CD4-positive, alpha-beta memory T cell (primary cell): ENCODE data around the gene ZGRF1. TPM values are rescaled to one million over a fixed set of nuclear protein-coding genes. Genes with fewer than 3 reads are reported as not detected.
"Not testable (repeated sequence)": the region's sequence is repeated elsewhere in the genome, so short reads cannot be mapped to it uniquely, and the experiment has no call there.

Source experiments
- CTCF ChIA-PET: fragments of 350-600 bp; sonication (Branson Sonifier 250); formaldehyde crosslinking; loops from one replicate; lab custom pipeline; 2021; ENCODE audit warnings: inconsistent platforms; ENCODE audit not compliant: partially characterized antibody; lab: Charles Lee
- POLR2A ChIA-PET: fragments of 350-600 bp; sonication (Branson Sonifier 250); formaldehyde crosslinking; loops from one replicate; lab custom pipeline; 2021; ENCODE audit not compliant: partially characterized antibody; lab: Charles Lee
- DNase-seq, 5 donors: peaks; one replicate each; pipeline versions ENCODE4 v3.0.0 to v3.0.0-alpha.2; 2020 to 2022; ENCODE audit warnings: mixed read lengths in 1 of 5
- H3K27ac ChIP-seq: one replicate; pipeline ENCODE4 v1.7.0; 2013; ENCODE audit warnings: low read depth, low read length
- H3K27me3 ChIP-seq: 2 replicates; pipeline ENCODE4 v1.7.0; 2013; ENCODE audit warnings: mild to moderate bottlenecking, low read length, moderate library complexity; ENCODE audit not compliant: insufficient read depth
- H3K36me3 ChIP-seq: 2 replicates; pipeline ENCODE4 v1.7.0; 2013; ENCODE audit warnings: mild to moderate bottlenecking, low read length, moderate library complexity; ENCODE audit not compliant: insufficient read depth
- H3K4me1 ChIP-seq: 2 replicates; pipeline ENCODE4 v1.7.0; 2013; ENCODE audit warnings: mild to moderate bottlenecking, low read length, moderate library complexity; ENCODE audit not compliant: insufficient read depth
- H3K4me3 ChIP-seq, 2 donors: one replicate each; pipeline ENCODE4 v1.7.0; 2013; ENCODE audit warnings: low read length in 2 of 2, mild to moderate bottlenecking in 1 of 2
- H3K9me3 ChIP-seq, 2 donors: one replicate each; pipeline ENCODE4 v1.7.0; 2013; ENCODE audit warnings: low read length in 2 of 2, control low read depth in 1 of 2; ENCODE audit not compliant: control insufficient read depth in 1 of 2
- H3K27ac Mint-ChIP-seq, 7 donors: one replicate each; pipeline ENCODE4 v1.8.0; 2020 to 2021; ENCODE audit warnings: mixed read lengths in 7 of 7, mild to moderate bottlenecking in 6 of 7, inconsistent platforms in 3 of 7, moderate library complexity in 3 of 7
- H3K27me3 Mint-ChIP-seq, 2 donors: one replicate each; pipeline ENCODE4 v1.8.0; 2020 to 2021; ENCODE audit warnings: mixed read lengths in 2 of 2
- H3K36me3 Mint-ChIP-seq, 2 donors: one replicate each; pipeline ENCODE4 v1.8.0; 2020 to 2021; ENCODE audit warnings: mixed read lengths in 2 of 2, inconsistent platforms in 1 of 2, mild to moderate bottlenecking in 1 of 2
- H3K4me1 Mint-ChIP-seq, 4 donors: one replicate each; pipeline ENCODE4 v1.8.0; 2020 to 2021; ENCODE audit warnings: mixed read lengths in 4 of 4, mild to moderate bottlenecking in 1 of 4
- H3K4me3 Mint-ChIP-seq, 8 donors: one replicate each; pipeline ENCODE4 v1.8.0; 2020 to 2021; ENCODE audit warnings: mixed read lengths in 8 of 8, mild to moderate bottlenecking in 7 of 8, moderate library complexity in 6 of 8, inconsistent platforms in 3 of 8
- H3K9me3 Mint-ChIP-seq, 8 donors: one replicate each; pipeline ENCODE4 v1.8.0; 2020 to 2021; ENCODE audit warnings: mixed read lengths in 8 of 8, mild to moderate bottlenecking in 5 of 8, inconsistent platforms in 3 of 8, moderate library complexity in 1 of 8
- intact Hi-C: fragments of 100-400 bp; cut with micrococcal nuclease; formaldehyde crosslinking; loops from one replicate; pipeline ENCODE4 v1.15.1; 2023
- polyA plus RNA-seq, 2 donors: library from polyadenylated mRNA; unstranded; fragments of 300-500 nt; fragmentation: Illumina TruSeq; gene quantifications; one replicate each; pipeline ENCODE4 v1.2.3, GENCODE V29; 2021
- total RNA-seq, 2 experiments: library from RNA; stranded (reverse); gene quantifications; one replicate each; pipeline ENCODE4 v1.2.3, GENCODE V29; 2021

The ZGRF1 gene
- total and polyA plus RNA-seq, 4 experiments from 2014 or later, result 1.4 to 7.6 (median 3.8) TPM

DNA sequence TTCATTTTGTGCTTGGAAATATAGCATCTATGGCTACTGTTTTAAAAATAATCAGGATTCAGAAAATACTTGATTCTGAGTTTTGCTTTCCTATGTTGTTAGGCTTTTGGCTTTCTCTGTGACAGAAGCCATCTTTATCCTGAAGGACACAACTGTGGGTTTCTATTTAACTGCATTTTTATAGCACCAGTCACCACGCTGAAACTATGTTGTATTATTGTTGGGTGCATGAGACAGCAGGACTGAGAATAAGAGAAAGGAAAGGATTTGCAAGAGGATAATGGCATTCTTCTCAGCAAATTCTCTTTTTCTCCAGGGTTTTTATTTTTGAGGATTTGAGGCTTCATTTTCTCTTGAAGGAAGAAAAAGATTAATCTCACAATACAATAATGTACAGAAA is 110.6 kb downstream of the ZGRF1 start:
- H3K36me3 Mint-ChIP-seq, result no peaks in the 10 kb centered on the region
- no peak overlapping the region for H3K4me3 ChIP-seq
- peaks cover 34 to 40% of the 10 kb centered on the region in 2 donors for H3K27me3 Mint-ChIP-seq
- no peak for DNase-seq
- ChIA-PET POLR2A (no interaction called here), CTCF (interaction anchor here (0.9 to 1.3 kb wide), 3 partner anchors 198 to 312 kb away, joined by 3 to 5 read pairs (median 3); no protein-coding TSS in a partner anchor)
- H3K27ac Mint-ChIP-seq, result no peak overlapping the region
- H3K9me3 ChIP-seq, result no peaks in the 10 kb centered on the region
- intact Hi-C loops, result no loop called here
- no peak overlapping the region for H3K4me3 Mint-ChIP-seq
- peaks cover 24% of the 10 kb centered on the region for H3K27me3 ChIP-seq
- no peaks in the 10 kb centered on the region for H3K36me3 ChIP-seq
- peaks cover 8 to 36% (median 15%) of the 10 kb centered on the region in 4 donors for H3K4me1 Mint-ChIP-seq
- H3K27ac ChIP-seq, result no peak overlapping the region
- peaks cover 0 to 9% (median 3%) of the 10 kb centered on the region in 8 donors for H3K9me3 Mint-ChIP-seq
- peaks cover 19% of the 10 kb centered on the region for H3K4me1 ChIP-seq

DNA sequence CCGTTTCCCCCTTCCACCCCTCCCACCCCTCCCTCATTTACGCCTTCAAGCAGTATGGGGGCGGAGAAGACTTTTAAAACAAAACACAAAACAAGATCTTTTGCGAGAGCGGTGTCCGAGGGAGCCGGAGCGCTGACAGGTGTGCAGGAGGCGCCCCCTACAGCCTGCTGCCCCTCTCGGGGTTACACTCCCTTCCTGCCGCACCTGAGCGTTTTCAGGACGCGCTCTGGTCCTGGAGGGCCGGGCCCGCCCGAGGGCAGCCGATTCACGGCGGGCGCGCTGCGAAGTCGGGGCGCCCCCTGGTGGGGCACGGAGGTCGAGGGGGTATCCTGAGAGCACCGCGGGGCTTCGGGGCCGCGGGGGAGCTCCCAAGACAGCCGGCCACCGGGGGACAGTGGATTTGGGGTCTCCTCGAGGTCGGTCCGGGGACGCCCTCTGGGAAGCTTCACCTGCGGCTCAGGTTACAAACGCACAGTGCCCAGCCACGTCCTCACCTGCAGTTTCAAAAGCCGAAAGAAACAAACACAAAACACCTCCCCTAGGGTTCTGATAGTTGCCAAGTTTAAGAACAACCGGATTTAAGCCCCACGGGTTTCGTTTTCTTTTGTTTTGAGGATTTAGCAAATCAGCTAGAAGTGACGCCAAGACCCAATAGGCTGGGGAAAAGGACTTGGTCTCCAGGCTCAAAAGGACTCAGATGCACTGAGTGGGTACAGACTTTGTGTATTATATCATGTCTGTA is 112.8 kb downstream of the ZGRF1 start:
- intact Hi-C loops, result loop anchor here (1.0 to 5.0 kb wide), 6 partner anchors 113 to 449 kb away; partner anchors contain the start of genes FAM241A and LARP7
- ChIA-PET CTCF (interaction anchor here (0.6 to 4.4 kb wide), 35 partner anchors 10 to 744 kb away, joined by 3 to 67 read pairs (median 4); no protein-coding TSS in a partner anchor), POLR2A (interaction anchor here (1.3 kb wide), 1 partner anchor 309 kb away, joined by 3 read pairs; no protein-coding TSS in a partner anchor)
- Histone ChIP-seq H3K27ac (no peak overlapping the region), H3K4me1 (peaks cover 24% of the 10 kb centered on the region), H3K9me3 (no peaks in the 10 kb centered on the region), H3K36me3 (no peaks in the 10 kb centered on the region), H3K4me3 (peak overlapping the region; percentile 20 to 46), H3K27me3 (peaks cover 45% of the 10 kb centered on the region)
- Mint-ChIP-seq H3K36me3 (no peaks in the 10 kb centered on the region), H3K27ac (peak overlapping the region in 1 of 7 donors; percentile 65), H3K4me1 (peaks cover 9 to 51% (median 19%) of the 10 kb centered on the region in 4 donors), H3K9me3 (peaks cover 0 to 19% (median 14%) of the 10 kb centered on the region in 8 donors), H3K27me3 (peaks cover 44 to 46% of the 10 kb centered on the region in 2 donors), H3K4me3 (peak overlapping the region; percentile 81 to 94 (median 86))
- peak; percentile 66 to 74 (median 67) for DNase-seq

DNA sequence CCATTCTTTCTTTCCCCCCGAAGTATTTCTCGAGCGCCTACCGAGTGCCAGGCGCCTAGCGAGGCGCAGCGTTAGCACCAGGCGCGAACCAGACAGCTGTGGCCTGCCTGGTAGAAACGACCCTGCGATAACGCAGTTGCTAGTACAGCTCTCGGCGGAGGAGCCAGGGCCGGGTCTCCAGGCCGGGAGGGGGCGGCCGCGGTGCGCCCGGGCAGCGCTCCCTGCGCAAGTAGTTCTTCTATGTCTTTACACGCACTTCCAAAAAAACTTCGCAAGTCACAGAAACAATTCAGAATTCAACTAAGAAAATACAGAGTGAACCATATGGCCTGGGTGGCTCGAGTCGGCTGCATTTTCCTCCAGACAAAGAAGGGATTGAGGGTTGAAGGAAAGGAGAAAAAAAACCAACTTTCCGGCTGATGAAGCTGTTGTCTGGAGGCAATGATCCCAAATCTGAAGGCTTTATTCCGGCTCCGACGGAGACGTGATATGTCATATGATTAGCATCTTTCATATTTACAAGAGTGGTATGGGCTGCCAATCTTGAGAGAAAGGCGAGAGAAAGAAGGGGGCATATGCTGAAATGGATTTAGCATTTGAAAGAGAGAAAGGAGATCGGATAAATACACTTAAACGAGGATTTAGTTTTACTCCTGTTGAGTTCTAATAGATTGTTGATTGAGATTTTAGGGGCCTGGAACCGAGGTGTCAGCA is 113.5 kb downstream of the ZGRF1 start:
- H3K4me3 Mint-ChIP-seq, result peak overlapping the region; percentile 81 to 94 (median 86)
- peak overlapping the region in 4 of 7 donors; percentile 31 to 65 (median 50) for H3K27ac Mint-ChIP-seq
- peaks cover 25% of the 10 kb centered on the region for H3K4me1 ChIP-seq
- peak in 2 of 5 donors; percentile 45 to 57 for DNase-seq
- intact Hi-C loops, result loop anchor here (1.0 to 5.0 kb wide), 5 partner anchors 114 to 448 kb away; partner anchors contain the start of genes FAM241A and LARP7
- peaks cover 51 to 52% of the 10 kb centered on the region in 2 donors for H3K27me3 Mint-ChIP-seq
- H3K27ac ChIP-seq, result no peak overlapping the region
- POLR2A ChIA-PET, result interaction anchor here (0.8 to 1.3 kb wide), 2 partner anchors 236 to 308 kb away, joined by 3 read pairs; no protein-coding TSS in a partner anchor
- H3K4me3 ChIP-seq, result peak overlapping the region; percentile 20 to 46
- H3K9me3 ChIP-seq, result no peaks in the 10 kb centered on the region
- CTCF ChIA-PET, result interaction anchor here (0.8 to 4.4 kb wide), 26 partner anchors 9 to 425 kb away, joined by 3 to 67 read pairs (median 4); no protein-coding TSS in a partner anchor
- no peaks in the 10 kb centered on the region for H3K36me3 ChIP-seq
- no peaks in the 10 kb centered on the region for H3K36me3 Mint-ChIP-seq
- peaks cover 0 to 19% (median 14%) of the 10 kb centered on the region in 8 donors for H3K9me3 Mint-ChIP-seq
- H3K27me3 ChIP-seq, result peaks cover 53% of the 10 kb centered on the region
- peaks cover 10 to 55% (median 21%) of the 10 kb centered on the region in 4 donors for H3K4me1 Mint-ChIP-seq

- H3K4me1 Mint-ChIP-seq, result peaks cover 18 to 62% (median 28%) of the 10 kb centered on the region in 4 donors
- H3K27ac ChIP-seq, H3K9me3 ChIP-seq, H3K36me3 ChIP-seq, H3K36me3 Mint-ChIP-seq, H3K4me3 ChIP-seq, DNase-seq: not testable (repeated sequence)
- CTCF ChIA-PET, result interaction anchor here (0.8 to 4.4 kb wide), 17 partner anchors 8 to 424 kb away, joined by 3 to 67 read pairs (median 4); no protein-coding TSS in a partner anchor
- peaks cover 57 to 59% of the 10 kb centered on the region in 2 donors for H3K27me3 Mint-ChIP-seq
- H3K27ac Mint-ChIP-seq, result peak overlapping the region in 3 of 7 donors; percentile 50 to 65 (median 62)
- peak overlapping the region in 7 of 8 donors; percentile 21 to 94 (median 88) for H3K4me3 Mint-ChIP-seq
- peaks cover 32% of the 10 kb centered on the region for H3K4me1 ChIP-seq
- H3K27me3 ChIP-seq, result peaks cover 60% of the 10 kb centered on the region
- POLR2A ChIA-PET, result interaction anchor here (0.8 to 1.3 kb wide), 2 partner anchors 235 to 307 kb away, joined by 3 read pairs; no protein-coding TSS in a partner anchor
- intact Hi-C loops, result loop anchor here (5.0 kb wide), 1 partner anchor 375 kb away; the partner anchor contains the start of gene FAM241A
- H3K9me3 Mint-ChIP-seq, result peaks cover 0 to 19% (median 14%) of the 10 kb centered on the region in 8 donors
Observed at GRCh38 chr4:112522431-112522830, 114.3 kb downstream of the ZGRF1 start.

- intact Hi-C loops, result loop anchor here (5.0 kb wide), 1 partner anchor 374 kb away; the partner anchor contains the start of gene FAM241A
- Mint-ChIP-seq H3K27ac (peak overlapping the region in 2 of 7 donors; percentile 58 to 81), H3K4me1 (peaks cover 22 to 73% (median 36%) of the 10 kb centered on the region in 4 donors), H3K4me3 (peak overlapping the region in 4 of 8 donors; percentile 39 to 67 (median 53)), H3K27me3 (peaks cover 61 to 64% of the 10 kb centered on the region in 2 donors), H3K9me3 (peaks cover 0 to 19% (median 14%) of the 10 kb centered on the region in 8 donors), H3K36me3 (no peaks in the 10 kb centered on the region)
- no peaks in the 10 kb centered on the region for H3K36me3 ChIP-seq
- DNase-seq, result no peak
- H3K4me3 ChIP-seq, result no peak overlapping the region
- POLR2A ChIA-PET, result interaction anchor here (1.4 kb wide), 1 partner anchor 219 kb away, joined by 4 read pairs; no protein-coding TSS in a partner anchor
- CTCF ChIA-PET, result interaction anchor here (0.6 to 4.4 kb wide), 6 partner anchors 11 to 423 kb away, joined by 3 to 67 read pairs (median 5); no protein-coding TSS in a partner anchor
- H3K27me3 ChIP-seq, result peaks cover 67% of the 10 kb centered on the region
- no peak overlapping the region for H3K27ac ChIP-seq
- peaks cover 43% of the 10 kb centered on the region for H3K4me1 ChIP-seq
- no peaks in the 10 kb centered on the region for H3K9me3 ChIP-seq
Observed at GRCh38 chr4:112521123-112522023, 115.3 kb downstream of the ZGRF1 start.
